NCI-H187 treated with DMSO at 0.1 percent for 48 hours (cell line): ENCODE results near the gene MGME1.

Experiments used
- DNase-seq: peaks from one replicate; lab custom pipeline; 2025; lab: John Stamatoyannopoulos, UW

Gene MGME1

DNA sequence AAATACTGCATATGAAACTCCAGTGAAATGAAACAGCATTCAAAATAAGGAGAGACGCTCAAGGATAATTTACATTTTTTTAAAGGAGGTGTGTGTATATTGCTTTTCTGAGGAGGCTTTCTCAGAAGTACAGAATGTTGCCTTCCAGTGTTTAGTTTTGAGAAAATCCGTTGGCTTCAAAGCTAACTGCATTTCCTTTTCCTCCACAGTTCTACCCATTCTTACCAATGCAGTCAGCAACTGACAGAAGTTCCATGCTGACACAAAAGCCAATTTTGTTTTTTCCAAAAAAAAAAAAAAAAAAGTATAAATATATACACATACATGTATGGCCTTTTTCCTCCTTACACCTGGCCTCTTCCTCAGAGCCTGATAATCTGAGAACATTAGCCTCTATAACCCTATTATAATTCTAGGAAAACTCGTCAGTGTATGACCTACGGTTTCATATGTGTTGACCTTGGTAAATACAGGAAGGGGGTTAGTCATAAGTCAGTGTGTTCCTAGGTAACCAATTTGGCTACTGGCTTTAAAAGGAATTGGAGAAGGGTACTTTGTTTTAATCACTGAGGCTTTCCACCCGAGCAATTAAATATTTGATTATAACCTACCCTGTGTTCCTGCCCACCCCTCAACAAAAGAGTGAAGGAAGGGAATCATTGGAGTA lies 24.2 kb downstream of the MGME1 start:
- no peak for DNase-seq

DNA sequence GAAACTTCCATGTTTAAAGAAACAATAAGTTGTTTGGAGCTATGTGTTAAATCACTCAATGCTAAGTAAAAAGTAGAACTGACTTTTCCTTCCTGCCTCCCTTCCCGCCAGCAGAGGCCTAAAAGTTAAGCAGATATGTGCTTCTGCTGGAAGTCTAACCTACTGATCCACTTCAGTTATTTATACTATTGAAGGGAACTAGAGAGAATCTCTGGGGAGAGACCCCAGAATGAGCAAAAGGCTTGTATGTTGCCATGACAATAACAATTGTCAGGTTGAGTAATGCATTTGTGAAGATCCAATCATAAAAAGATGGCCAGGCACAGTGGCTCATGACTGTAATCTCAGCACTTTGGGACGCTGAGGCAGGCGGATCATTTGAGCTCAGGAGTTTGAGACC lies 24.7 kb downstream of the MGME1 start:
- DNase-seq, result no peak

DNA sequence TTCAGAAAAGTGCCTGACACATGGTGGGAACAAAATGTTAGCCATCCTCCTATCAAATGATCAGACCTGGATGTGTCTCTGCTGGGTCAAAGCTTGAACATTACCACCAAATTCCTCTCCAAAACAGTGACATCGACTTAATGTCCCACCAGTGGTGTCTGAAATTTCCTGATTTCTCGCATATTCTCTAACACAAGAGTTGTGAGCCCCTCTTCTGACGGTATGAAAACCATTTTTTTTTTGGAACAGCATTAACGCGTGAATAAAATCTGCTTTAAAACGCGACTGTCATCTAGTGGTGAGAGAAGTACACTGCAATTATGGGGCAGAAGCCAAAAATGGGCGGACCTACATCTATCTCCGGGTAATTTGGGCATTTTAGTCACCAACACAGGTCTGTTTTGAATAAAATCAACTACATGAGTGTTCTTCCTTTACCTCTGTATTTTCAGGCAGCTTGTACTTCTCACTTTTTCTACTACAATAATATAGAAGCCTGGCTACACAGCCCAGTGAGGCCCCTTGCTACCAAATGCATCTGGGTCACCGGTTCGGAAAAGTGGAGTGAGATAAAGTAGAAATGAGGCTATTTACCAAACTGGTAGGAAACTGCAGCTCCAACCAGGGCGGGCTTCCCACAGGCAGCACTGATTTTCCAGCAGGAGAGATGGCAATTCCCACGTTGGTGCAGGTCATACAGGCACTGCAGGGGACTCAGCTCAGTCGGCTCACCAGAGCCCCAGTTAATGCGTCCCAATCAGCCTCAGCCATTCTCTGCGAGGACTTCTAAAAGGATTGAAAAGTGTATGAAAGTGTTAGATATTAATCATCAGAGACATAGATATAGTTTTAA lies 27.4 kb downstream of the MGME1 start:
- no peak for DNase-seq

DNA sequence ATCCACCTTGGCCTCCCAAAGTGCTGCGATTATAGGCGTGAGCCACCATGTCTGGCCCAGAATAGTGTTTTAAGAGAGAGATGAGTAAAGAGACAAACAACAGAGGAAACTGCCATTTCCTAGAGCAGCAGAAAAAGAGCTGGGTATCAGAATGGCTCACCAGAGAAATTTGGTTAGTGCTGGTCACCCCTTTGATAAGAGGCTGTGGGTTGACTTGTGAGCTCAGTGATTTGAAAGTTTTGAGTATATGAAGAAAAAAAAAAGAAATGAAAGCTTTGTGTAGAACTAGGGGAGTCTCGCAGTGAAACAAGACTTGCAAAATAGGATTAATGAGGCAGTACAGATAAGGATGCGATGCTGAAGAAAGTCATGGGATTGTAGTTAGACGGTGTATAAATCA lies 29.6 kb downstream of the MGME1 start:
- no peak for DNase-seq

DNA sequence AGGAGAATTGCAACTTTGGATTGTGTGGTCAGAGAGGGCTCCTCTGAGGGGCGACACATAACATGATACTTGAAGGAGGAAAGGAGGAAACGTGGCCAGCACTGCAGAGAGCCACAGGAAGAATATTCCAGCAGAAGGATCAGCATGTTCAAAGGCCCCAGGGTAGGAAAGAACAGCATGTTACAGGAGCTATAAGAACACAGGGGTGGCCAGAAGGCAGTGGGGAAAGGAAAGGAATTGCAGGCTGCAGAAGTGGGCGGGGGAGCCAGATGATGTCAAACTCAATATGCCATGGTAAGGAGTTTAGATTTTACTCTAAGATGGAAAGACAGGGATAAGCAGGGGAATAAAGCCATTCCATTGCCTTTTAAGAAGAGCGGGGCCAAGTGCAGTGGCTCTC lies 30.7 kb downstream of the MGME1 start:
- DNase-seq, result no peak

DNA sequence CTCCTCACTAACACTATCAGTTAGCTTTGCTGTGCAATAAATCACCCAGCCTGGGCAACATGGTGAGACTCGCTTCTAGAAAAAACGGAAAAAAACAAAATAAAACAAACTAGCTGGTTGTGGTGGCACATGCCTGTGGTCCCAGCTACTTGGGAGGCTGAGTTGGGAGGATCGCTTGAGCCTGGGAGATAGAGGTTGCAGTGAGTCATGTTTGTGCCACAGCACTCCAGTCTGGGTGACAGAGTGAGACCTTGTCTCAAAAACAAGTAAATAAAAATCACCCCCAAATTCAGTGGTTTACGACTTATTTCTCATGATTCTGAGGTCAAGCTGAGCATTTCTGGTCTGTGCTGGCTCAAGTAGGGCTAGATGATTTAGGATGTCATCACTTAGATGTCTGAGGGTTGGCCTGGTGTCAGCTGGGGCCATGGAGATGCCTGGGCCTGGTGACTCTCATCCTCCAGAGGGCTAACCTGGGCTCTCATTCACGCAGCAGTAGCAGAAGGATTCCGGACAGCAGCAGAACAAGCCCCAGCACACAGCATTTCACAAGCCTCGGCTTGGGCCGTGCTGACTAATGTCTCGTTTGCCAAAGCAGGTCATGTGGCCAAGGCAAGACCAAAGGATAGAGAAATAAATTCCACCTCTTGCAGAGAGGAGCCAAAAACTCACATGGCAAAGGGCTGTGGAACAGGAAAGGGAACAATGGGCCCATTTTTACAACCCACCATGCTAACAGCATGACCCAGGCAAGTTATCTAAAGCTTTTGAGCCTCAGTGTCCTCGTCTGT lies 32.5 kb downstream of the MGME1 start:
- DNase-seq, result no peak

DNA sequence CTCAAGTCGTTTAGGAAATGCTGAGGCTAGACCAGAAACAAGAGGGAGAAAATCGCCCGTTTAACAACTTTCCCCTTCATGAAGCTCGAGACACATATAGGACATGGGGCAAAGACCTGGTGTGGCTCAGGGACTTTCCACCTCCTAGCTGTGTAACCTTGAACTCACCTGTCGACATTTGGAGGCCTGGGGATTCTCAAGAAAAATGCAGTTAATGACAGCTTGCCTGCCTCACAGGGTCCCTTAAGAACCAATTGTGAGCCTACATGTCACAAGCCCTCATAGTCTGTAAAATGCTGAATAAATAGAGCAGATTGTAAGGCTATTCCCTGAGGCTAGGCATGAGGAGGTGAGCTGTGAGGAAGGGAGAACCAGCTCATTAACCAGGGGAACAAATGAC lies 35.1 kb downstream of the MGME1 start:
- DNase-seq, result no peak

DNA sequence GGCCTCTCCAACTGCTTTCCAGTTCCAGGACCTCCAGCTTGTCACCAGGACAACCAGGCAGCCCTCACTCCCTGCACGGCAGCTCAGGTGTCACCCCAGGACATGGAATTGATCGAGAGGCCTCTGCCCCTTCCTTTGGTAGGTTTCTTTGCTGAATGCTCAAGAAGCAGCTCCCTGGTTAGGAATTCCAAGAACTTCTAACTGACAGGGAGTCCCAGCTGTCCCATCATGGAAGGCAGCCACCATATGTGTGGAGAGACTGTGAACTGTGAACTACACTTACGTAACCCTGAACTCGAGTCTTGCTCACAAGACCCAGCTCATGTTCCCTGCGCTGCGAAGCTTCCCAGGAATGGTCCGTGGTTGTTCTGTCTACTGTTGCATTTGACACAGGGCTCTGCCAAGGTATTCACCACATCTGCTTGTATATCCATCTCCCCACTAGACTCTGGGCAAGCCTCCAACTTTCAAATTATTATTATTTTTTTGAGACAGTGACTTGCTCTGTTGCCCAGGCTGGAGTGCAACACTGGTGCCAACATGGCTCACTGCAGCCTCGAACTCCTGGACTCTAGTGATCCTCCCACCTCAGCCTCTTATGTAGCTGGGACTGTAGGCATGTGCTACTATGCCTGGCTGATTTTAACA lies 35.7 kb downstream of the MGME1 start:
- DNase-seq, result no peak

DNA sequence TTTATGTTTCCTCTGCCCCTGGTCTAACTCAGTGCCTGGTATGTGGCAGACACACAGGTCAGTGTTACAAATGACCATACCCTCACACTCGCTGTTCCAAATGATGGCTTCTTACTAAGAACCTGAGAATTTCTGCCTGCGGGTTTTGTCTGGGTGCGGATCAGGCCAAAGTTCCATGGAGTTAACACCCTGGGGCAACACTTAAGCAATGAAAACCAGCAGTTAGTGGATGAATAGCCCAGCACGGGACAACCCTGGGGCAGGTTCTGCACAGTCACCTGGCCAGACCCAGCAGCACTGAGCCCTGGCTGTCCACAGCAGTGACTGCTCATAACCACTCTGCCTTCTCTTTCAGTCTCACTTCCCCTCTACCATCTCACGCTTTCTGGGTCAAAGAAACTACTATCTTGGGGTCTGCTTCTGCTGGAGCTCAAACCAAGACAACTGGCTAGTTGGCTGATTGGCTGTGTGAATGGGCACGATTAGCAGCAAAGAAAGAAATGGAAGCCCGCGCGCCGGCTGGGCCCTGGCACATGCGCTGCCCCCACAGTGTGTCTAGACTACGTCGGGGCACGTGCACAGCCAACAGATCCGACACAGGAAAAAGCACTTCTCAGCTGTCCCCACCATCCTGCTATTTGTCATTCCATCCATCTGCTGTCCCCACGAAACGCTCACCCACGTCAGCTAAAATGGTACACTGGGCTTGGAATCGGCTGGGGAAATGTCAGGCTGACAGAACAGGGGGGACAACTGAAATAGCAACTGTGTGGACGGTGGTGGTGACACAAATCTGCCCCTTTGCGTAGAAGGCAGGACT lies 36.6 kb downstream of the MGME1 start:
- no peak for DNase-seq

DNA sequence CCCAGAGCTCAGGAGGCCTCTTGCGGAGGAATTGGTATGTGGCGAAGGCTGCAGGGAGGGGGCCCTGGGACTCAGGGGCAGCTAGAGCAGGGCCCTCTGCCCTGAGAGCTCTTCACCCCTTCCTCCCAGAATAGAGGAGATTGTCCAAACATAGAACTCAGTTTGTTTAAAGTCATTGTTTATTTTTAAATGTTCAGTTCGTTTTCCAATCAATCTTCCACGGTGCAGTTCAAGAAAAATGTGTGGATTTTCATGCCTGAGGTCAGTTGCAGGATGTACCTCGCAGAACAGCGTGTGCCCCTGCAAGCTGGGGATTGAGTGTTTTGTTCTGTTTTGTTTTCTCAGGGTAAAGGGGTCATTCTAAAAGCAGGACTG lies 37.2 kb downstream of the MGME1 start:
- DNase-seq, result no peak

DNA sequence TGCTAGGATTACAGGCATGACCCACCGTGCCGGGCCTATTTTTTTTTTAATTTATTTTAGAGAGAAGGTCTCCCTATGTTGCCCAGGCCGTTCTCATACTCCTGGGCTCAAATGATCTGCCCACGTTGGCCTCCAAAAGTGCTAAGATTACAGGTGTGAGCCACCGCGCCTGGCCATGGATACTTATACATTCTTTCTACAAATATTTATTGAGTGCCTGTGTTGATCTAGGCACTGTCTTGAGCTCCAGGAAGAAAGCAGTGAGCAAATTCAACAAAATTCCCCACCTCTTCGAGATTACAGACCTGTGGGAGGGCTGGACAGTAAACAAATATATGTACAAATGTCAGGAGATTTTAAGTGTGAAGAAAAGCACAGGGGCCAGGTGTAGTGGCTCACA lies 37.9 kb downstream of the MGME1 start:
- no peak for DNase-seq

DNA sequence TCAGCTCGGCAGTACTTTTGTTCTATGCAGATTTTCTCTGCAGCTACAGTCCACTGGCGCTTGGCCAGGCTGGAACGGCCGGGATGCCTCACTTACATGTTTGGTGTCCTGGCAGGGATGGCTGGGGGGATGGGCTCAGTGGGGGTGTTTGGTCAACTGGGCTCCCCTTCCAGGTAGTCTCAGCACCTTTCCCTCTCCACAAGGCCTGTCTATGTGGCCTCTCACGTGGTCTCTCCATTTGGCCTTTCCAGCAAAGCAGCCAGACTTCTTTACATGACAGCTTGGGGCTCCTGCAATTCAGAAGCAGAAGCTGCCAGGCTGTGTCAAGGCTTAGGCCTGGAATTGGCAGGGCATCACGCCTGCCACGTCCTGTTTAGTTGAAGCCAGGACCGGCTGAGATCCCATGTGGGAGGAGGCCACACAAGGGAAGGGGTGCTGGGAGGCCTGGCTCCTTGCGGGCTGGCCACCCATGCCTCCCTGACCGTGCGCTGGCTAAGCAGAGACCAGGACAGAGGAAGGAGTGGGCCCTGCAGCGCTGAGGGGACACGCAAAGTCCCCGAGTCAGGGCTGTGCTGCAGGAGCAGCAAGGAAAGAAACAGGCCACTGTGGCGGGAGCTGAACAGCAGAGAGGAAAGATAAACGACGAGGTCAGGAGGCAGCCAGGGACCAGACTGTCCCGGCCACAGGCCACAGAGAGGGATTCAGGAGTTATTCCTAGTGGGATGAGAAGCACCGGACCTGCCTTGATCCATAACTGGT lies 38.9 kb downstream of the MGME1 start:
- no peak for DNase-seq

DNA sequence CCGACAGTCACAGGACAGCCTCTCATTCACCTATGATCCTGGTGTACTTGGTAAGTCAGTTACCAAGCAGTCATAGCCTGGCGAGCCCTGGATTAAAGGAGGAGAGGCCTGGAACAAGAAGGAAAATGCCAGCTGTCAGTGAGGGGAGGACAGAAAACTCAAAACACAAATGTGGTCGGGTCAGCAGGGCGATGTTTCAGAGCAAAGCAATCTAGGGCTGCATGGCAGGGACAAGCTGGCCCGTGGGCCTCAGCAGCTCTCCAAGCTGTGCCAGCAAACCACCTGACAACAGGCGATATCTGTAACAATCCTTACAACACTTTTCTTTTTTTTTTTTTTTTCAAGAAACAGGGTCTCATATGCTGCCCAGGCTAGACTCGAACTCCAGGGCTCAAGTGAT lies 40.3 kb downstream of the MGME1 start:
- DNase-seq, result no peak

DNA sequence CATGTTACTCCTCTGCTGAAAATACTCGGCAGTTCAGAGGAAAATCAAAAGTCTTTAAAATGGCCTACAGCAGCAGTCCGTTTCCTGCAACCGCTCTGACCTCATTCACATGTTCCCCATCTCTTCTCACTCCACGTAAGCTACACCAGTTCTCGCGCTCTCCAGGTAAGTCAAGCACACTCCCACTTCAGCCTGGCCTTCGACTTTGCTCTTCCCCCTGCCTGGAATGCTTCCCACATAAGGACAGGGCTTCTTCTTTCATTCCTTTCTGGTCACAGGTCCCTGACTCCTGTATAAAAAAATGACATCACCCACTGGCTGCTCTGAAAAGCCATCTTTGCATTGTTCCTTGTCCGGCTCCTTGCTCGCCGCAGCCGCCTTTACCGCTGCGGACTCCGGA lies 42.7 kb downstream of the MGME1 start:
- DNase-seq, result no peak

DNA sequence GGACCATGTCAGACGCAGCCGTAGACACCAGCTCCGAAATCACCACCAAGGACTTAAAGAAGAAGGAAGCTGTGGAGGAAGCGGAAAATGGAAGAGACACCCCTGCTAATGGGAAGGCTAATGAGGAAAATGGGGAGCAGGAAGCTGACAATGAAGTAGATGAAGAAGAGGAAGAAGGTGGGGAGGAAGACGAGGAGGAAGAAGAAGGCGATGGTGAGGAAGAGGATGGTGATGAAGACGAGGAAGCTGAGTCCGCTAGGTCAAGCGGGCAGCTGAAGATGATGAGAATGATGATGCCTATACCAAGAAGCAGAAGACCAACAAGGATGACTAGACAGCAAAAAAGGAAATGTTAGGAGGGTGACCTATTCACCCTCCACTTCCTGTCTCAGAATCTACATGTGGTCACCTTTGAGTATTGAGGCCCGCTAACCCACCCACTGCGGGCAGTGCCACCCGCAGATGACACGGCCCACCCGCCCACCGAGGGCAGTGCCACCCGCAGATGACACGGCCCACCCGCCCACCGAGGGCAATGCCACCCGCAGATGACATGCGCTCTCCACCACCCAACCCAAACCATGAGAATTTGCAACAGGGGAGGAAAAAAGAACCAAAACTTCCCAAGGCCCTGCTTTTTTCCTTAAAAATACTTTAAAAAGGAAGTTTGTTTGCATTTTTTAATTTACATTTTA lies 43.3 kb downstream of the MGME1 start:
- DNase-seq, result no peak

DNA sequence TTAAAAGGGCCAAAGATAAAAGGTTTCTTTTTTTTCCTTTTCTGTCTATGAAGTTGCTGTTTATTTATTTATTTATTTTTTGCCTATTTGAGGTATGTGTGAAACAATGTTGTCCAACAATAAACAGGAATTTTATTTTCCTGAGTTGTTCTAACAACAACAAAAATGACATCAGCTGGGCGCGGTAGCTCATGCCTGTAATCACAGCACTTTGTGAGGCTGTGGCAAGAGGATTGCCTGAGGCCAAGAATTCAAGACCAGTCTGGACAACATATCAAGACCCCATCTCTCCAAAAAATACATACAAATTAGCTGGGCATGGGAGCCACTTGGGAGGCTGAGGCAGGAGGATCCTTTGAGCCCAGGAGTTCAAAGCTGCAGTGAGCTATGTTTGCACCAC lies 44.1 kb downstream of the MGME1 start:
- DNase-seq, result no peak

DNA sequence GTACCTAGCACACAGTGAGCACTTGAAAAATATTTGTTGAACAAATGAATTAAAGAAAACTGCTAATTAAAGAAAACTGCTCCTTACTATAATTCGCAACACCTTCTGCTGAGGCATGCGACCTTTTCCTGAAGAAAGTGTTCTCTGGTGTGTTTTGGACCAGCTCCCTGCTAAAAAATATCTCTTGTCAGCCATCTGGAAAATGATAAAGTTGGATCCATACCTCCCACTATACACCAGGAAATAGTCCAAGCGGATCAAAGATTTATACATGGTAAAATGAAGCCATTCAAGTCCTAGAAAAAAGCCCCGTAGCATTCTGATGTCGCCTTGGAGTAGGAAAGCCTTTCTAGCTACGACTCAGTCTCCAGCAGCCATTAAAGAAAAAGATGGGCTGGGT lies 45.6 kb downstream of the MGME1 start:
- no peak for DNase-seq

DNA sequence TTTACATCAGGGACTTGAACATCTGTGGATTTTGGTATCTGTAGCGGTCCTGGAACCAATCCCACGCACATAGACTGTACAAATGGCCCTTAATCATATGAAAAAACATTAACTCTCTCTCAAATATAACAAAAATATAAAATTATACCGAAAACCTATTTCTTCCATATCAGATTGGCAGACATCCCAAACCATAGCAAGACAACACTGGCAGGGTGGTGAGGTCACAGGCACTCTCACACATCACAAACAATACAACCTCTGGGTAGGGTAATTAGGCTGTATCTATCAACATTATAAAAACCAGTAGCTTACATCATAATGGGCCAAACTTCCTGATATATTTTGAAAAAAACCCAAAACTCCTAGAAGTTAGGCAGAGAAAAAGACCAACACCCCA lies 48.0 kb downstream of the MGME1 start:
- no peak for DNase-seq

DNA sequence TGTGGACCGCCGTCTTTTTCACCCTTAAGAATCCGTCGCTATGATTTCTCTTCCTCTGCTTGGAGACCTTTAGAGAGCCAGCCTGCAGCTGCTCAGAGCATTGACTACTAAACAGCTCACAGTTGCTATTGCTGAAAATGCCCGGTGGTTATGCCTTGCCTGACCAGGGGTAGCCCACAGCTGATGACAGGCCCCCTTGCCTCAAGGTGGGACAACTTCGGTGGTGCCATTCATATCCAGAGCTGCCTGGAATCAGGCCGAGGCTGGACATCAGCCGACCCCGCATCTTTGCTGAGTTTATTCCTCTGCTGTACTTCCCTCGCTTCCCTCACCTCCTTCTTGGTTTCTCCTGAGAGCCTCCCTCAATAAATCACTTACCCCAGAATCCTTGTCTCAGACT lies 49.3 kb downstream of the MGME1 start:
- DNase-seq, result no peak

DNA sequence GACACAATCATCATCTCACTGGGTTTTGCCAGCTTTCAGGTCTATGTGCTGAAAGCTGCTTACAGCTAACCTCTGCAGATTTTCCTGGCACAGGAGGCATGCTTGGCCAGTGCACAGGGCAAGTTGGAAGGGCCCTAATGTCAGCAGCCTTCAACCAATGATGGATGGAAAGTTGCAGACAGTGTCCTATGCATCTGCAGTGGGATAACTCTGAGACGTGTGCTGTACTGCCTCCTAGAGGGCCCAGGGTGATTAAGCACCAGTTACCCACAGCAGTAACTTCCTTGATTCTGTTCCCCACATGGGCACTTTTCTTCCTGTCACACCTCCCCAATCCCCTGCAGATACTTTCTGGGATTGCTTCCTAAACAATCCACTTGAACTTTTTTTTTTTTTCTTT lies 50.2 kb downstream of the MGME1 start:
- DNase-seq, result no peak
